HG03439 (cell line): ENCODE measurements around the gene PIK3C2A.

Experiments used
- ATAC-seq: cut with Tn5 transposase; IDR thresholded peaks from one replicate; pipeline ENCODE4 v1.9.1; 2021; ENCODE audit warnings: mild to moderate bottlenecking, moderate library complexity; ENCODE audit not compliant: unreplicated experiment

PIK3C2A gene

GRCh38 chr11:17214338-17214737 is 6.6 kb upstream of the PIK3C2A start:
- ATAC-seq: no peak

GRCh38 chr11:17211286-17211685 is 3.5 kb upstream of the PIK3C2A start:
- ATAC-seq: no peak

GRCh38 chr11:17209939-17210245 is 2.1 kb upstream of the PIK3C2A start:
- ATAC-seq: no peak

GRCh38 chr11:17208257-17208999 is 642 bp upstream of the PIK3C2A start:
- peak; percentile 67 for ATAC-seq

GRCh38 chr11:17206463-17206862 is 1.3 kb downstream of the PIK3C2A start:
- ATAC-seq: no peak

- no peak for ATAC-seq
These were observed 10.3 kb downstream of the PIK3C2A start for GRCh38 chr11:17197431-17197898.

GRCh38 chr11:17188675-17189074 is 19.1 kb downstream of the PIK3C2A start:
- no peak for ATAC-seq

GRCh38 chr11:17186932-17187692 is 20.7 kb downstream of the PIK3C2A start:
- no peak for ATAC-seq

GRCh38 chr11:17185938-17186337 is 21.8 kb downstream of the PIK3C2A start:
- ATAC-seq: no peak

- no peak for ATAC-seq
These were observed 22.8 kb downstream of the PIK3C2A start for GRCh38 chr11:17184882-17185587.

- ATAC-seq: no peak
These were observed 23.9 kb downstream of the PIK3C2A start for GRCh38 chr11:17183836-17184235.

GRCh38 chr11:17179970-17180369 is 27.8 kb downstream of the PIK3C2A start:
- no peak for ATAC-seq

GRCh38 chr11:17173332-17173731 is 34.5 kb downstream of the PIK3C2A start:
- no peak for ATAC-seq

- ATAC-seq: no peak
These were observed 35.9 kb downstream of the PIK3C2A start for GRCh38 chr11:17171916-17172315.

- ATAC-seq: no peak
These were observed 36.4 kb downstream of the PIK3C2A start for GRCh38 chr11:17171343-17171742.

- ATAC-seq: no peak
These were observed 37.9 kb downstream of the PIK3C2A start for GRCh38 chr11:17169876-17170275.

GRCh38 chr11:17165247-17165890 is 42.4 kb downstream of the PIK3C2A start:
- no peak for ATAC-seq

- ATAC-seq: no peak
These were observed 43.2 kb downstream of the PIK3C2A start for GRCh38 chr11:17164361-17165246.

- ATAC-seq: no peak
These were observed 44.0 kb downstream of the PIK3C2A start for GRCh38 chr11:17163736-17164135.

- no peak for ATAC-seq
These were observed 44.5 kb downstream of the PIK3C2A start for GRCh38 chr11:17163291-17163690.
